KOPT-K1 (cell line): ENCODE data around the gene BARHL2.

Experiments used
- H3K27ac ChIP-seq: fragments of 200-600 bp; sonication (generic); 2 replicates; pipeline ENCODE4 v1.5.1; 2016; ENCODE audit warnings: antibody characterized with exemption, mild to moderate bottlenecking, low read depth, low read length; ENCODE audit not compliant: poor library complexity, severe bottlenecking
- H3K36me3 ChIP-seq: fragments of 200-600 bp; sonication (generic); 2 replicates; pipeline ENCODE4 v1.5.1; 2017; ENCODE audit warnings: antibody characterized with exemption, mild to moderate bottlenecking, low read length, moderate library complexity; ENCODE audit not compliant: insufficient read depth
- H3K9me3 ChIP-seq: fragments of 200-600 bp; sonication (generic); 2 replicates; pipeline ENCODE4 v1.5.1; 2017; ENCODE audit warnings: antibody characterized with exemption, low read length, mild to moderate bottlenecking; ENCODE audit not compliant: insufficient read depth, poor library complexity, severe bottlenecking

BARHL2 gene

GRCh38 chr1:90728502-90729287, 11.6 kb upstream of the BARHL2 start:
- no peaks in the 10 kb centered on the region for H3K9me3 ChIP-seq
- no peaks in the 10 kb centered on the region for H3K36me3 ChIP-seq
- no peak overlapping the region for H3K27ac ChIP-seq

DNA sequence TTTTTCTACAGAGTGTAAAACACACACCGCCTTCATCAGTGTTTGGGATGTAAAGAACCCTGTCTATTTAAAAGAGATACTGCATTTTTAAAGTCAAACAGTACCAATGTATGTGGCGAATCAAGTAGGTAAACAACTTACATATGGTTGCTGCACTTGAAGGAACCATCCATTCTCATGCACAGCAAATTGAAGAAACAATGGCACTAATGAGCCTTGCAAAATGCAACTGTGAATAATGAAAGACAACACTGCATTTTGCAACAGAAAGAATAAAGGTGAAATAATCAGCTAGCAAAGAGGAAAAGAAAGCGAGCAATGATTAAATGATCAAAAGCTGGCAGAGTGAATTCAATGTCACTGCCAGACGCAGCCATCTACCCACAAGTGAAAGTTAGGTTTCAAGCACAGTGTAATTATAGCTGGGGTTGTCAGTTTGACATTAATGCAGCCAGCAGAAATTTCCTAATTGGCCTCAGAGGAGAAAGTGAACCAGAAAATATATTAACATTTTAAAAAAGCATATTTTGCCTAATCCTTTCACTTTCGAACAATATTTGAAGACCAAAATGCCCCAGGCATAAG, 10.9 kb upstream of the BARHL2 start:
- Histone ChIP-seq H3K36me3 (no peaks in the 10 kb centered on the region), H3K9me3 (no peaks in the 10 kb centered on the region), H3K27ac (no peak overlapping the region)

DNA sequence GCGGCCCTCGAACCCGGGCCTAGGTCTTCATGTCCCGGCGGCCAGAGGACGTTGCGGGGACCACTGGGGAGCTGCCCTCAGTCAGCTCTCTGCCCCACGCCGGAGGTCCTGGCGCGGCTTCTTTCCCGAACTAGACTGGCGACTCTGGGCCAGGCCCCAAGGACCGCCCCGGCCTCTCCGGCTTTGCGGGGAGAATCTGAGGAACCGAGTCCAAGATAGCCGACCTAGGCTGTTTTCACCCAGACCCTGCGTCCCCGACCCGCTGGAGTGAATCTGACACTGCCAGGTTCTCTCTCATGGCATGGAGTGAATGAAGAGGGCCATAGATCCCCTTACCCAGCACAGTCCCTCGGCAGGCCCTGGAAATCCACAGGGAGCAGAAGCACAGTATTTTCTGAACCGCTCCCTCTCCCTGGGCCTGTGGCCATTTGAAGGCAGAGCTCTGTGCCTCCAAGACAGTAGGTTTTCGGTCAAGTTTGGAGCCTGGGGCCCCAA, 9.9 kb upstream of the BARHL2 start:
- Histone ChIP-seq H3K9me3 (no peaks in the 10 kb centered on the region), H3K27ac (no peak overlapping the region), H3K36me3 (no peaks in the 10 kb centered on the region)

DNA sequence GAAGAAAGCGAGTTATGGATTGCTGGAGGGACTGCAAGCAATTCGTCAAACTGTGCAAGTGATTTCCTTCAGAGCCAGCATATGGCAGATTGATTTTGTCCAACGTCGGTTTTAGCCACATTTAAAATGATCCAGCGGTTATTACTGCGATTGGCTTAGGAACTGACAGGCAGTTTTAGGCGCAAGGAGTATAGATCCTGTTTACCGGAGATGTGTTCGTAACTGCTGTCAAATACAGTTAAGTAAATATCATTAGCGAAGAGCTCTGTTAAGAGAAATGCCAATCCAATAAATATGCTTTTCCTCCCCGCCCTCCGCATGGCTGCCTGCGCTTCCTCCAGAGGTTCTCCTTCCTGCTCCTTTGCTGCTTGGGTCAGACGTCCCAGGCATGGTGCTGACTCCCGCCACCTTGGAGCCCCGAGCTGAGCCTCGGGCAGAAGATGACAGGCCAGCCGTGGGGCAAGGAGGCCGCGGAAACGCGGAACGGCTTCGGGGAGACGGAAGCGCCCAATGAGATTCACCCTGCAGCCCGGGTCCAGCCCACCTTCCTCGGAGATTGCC, 9.4 kb upstream of the BARHL2 start:
- no peaks in the 10 kb centered on the region for H3K9me3 ChIP-seq
- H3K27ac ChIP-seq, result no peak overlapping the region
- no peaks in the 10 kb centered on the region for H3K36me3 ChIP-seq

DNA sequence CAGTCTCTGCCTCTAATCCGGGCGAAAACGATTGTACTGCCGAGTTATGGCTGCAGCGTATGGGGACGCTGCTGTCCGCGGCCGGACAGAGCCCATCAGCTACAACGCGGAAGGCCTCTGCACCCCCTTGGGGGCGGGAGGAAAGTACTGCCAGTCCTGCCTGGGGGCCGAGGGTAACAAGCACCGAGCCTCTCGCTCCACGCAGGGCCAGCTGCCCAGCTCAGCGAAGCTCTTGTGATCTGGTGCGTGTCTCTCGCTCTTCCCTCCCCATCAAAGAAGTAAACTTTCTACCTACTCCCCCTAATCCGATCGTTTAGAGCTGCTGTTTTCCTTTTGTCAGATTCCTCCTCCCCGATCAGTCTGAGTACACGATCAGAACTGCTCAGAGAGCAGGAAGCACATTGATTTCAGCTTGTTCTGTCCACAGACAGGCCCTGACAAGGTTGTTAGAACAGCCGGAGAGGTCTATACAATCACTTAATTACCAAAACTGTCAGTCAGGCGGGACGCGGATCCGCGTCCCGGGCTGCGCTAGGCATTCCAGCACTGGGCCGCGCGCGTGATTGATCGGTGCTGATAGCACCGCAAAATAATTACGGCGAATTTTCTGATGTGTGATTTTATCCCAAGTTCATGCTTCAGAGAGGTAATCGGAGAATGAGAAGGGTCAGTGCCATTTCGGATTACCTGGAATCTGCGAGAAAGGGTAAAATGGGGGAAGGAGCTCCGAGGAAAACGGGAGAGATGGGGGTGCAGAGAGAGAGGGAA, 8.7 kb upstream of the BARHL2 start:
- H3K27ac ChIP-seq, result no peak overlapping the region
- H3K36me3 ChIP-seq, result no peaks in the 10 kb centered on the region
- H3K9me3 ChIP-seq, result no peaks in the 10 kb centered on the region

DNA sequence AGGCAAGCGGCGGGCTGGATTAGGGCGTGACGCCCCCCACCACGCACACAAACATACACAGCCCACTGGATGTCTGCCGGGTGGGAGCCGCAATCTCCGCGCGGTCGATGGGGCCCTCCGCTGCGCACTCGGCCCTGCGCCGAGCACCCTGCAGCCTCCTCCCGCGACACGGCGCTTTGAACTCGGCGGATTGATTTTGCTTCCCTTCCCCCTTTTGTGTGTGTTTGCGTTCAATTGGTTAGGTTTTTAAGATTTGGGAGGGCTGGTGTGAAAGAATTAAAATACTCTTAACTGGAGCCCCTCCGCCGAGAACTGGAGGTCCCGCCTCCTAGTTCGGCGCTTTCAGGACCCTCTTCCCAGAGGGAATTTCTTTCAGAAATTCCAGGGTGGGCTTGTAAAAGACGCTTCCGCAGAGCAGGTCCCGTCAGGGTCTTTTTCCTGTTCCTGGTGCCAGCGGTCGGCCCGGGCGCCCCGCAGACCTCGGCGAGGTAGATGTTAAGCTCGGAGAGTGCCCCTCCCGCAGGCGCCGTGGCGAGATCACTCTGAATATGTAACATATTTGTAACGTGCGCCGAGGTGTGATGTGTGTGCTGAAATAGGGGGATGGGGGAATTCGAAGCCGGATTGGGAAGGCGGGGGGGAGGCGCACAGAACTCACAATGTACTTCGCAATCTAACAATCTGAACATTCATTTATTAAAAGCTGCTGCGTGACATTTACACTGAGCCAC, 8.0 kb upstream of the BARHL2 start:
- Histone ChIP-seq H3K27ac (no peak overlapping the region), H3K9me3 (no peaks in the 10 kb centered on the region), H3K36me3 (no peaks in the 10 kb centered on the region)

GRCh38 chr1:90724361-90724760, 7.3 kb upstream of the BARHL2 start:
- Histone ChIP-seq H3K27ac (no peak overlapping the region), H3K9me3 (no peaks in the 10 kb centered on the region), H3K36me3 (no peaks in the 10 kb centered on the region)

- no peaks in the 10 kb centered on the region for H3K36me3 ChIP-seq
- H3K27ac ChIP-seq, result no peak overlapping the region
- H3K9me3 ChIP-seq, result peaks cover 6% of the 10 kb centered on the region
Observed at GRCh38 chr1:90723590-90724108, 6.5 kb upstream of the BARHL2 start.

DNA sequence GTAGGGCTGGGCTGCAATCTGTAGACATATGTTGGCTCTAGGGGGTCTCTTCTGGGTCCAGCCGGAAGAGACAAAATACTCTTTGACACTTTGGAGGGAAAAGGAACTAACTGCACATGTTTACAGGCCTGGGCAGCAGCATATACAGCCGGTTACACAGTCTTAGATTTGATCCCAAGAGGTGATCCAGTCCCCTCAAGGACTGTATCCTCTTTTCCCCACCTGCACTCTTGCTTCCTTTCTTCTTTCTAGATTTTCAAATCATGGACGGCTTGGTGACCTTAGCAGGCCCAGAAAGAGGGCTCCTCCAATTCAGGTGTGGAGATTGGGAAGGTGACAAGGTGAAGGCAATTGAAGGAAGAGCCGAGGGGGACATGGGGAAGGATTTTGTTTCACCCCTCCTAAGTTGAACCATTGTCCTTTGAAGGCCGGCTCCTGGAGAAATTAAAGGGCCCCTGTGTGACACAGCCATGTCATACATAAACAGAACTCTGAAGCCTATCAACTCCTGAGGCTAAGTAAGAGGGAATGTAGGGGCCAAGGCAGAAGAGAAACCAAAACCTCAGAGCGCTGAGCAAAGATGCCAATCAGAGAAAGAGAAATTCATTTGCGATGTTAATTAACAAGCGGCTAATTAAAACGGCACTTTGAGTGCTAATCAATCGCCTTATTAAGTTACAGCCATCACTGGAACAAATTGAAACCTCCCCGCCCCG, 5.9 kb upstream of the BARHL2 start:
- Histone ChIP-seq H3K9me3 (peaks cover 12% of the 10 kb centered on the region), H3K27ac (no peak overlapping the region), H3K36me3 (no peaks in the 10 kb centered on the region)

DNA sequence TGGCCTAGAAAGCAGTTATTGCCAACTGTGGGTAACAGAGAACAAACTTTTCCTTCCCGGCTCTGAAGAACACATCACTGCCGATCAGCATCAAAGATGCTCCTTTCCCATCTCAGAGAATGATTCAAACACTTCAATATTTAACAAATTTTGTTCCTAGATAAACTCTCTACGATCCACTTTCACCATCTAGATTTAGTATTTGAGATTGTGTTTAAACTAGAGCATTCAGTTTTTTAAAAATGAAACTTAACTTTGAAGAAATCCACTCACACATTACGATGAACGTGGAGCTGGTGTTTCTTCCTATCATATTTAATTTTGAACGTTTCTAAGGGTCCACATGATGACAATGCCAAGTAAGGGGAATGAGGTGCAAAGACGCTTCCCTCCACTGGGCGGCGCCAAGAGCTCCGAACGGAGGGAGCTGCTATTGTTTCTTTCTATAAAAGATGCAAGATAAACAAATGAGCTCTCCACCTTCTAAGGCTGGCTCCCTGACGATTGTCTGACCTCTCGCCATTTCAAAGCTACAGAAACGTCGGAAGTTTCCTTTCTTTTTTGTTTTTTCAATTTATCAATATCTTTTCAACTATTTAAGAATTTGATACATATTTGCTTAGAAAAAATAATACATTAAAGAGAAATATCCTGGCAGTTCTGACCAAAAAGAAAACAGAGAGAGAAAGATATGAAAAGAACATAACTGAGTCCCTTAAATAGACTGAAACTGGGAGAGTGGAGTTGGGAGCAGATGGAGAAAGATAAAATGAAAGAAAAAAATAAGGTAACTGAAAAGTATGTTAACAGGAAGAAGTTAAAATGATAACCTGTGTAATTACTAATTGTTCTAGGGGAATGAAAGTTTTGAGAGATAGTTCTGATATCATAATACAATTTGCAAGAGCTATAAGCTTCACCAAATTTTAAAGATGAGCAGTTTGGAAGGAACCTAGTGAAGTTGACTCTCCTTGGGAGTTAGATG, 4.4 kb upstream of the BARHL2 start:
- Histone ChIP-seq H3K27ac (no peak overlapping the region), H3K9me3 (peaks cover 21% of the 10 kb centered on the region), H3K36me3 (no peaks in the 10 kb centered on the region)

DNA sequence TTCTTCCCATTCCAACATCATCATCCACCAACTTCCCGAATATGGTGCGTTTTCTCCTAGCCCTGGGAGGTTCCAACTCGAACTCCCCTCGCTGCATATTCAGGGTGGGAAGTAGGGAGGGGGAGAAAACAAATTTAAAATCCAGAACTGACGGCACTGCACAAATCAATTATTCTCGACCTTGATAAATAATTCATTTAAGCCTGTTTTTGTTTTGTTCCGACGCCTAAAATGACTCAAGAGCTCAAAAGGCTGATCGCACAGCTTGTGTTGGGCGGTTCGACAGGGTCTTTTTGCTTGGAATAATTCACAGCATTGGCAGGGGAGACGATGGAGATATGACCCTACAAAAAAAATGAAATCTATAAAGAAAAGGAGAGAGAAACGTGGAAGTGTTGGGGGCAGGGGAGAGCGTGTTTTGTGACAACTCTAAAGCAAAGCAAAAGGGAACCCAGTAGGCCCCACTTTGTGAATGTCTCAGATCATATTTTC, 3.1 kb upstream of the BARHL2 start:
- Histone ChIP-seq H3K9me3 (peaks cover 23% of the 10 kb centered on the region), H3K36me3 (no peaks in the 10 kb centered on the region), H3K27ac (no peak overlapping the region)

DNA sequence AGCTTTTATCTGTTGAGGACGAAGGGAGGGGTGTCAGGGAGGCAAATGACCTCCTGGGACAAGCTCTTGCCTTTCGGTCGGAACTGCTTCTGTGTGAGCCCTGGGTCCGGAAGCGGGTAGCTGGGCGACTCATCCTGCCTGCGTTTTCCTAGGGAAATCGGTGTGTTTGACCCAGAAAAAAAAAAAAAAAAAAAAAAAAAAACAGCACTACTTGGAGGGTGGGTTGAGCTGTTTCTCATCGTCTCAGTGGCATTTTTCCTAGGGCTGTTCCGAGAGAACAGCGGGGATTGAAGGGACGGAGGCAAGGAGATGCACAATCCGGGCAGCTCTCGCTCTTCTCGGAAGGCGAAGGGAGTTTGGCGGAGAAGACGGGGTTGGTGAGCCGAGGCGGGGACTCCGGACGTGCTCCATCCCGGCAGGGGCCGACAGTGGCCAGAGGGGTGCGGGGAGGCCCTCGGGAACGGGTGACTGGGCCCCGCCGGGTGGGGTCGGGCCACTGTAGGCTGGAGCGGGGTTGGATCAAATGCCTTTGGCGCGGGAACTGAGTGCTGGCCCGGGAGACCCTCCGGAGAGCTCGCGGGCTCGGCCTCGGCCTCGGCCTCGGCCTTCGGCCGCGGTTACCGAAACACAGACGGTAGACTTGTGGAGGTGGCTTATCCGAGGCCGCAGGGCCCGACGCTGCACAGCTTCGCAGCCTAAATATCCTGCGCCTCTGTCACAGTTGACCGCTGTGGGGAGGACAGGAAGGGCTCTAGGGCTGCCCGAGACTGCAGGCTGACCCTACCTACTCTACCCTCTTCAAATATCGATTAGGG, 2.4 kb upstream of the BARHL2 start:
- H3K36me3 ChIP-seq, result no peaks in the 10 kb centered on the region
- H3K27ac ChIP-seq, result no peak overlapping the region
- H3K9me3 ChIP-seq, result peaks cover 23% of the 10 kb centered on the region
